Erythroblast (primary cell): Measurements from ENCODE around the gene POLA2.

Experiments
- DNase-seq, 2 experiments: peaks; one replicate each; lab custom pipeline; 2025; lab: John Stamatoyannopoulos, UW
- GATA1 ChIP-seq: IDR thresholded peaks from 2 replicates; pipeline ENCODE4 v1.6.1; 2011; ENCODE audit warnings: low read depth, mild to moderate bottlenecking, control low read depth, low read length, moderate library complexity
- POLR2A ChIP-seq: IDR thresholded peaks from 2 replicates; pipeline ENCODE4 v1.6.1; 2011; ENCODE audit warnings: mild to moderate bottlenecking, low read length

Gene POLA2

DNA sequence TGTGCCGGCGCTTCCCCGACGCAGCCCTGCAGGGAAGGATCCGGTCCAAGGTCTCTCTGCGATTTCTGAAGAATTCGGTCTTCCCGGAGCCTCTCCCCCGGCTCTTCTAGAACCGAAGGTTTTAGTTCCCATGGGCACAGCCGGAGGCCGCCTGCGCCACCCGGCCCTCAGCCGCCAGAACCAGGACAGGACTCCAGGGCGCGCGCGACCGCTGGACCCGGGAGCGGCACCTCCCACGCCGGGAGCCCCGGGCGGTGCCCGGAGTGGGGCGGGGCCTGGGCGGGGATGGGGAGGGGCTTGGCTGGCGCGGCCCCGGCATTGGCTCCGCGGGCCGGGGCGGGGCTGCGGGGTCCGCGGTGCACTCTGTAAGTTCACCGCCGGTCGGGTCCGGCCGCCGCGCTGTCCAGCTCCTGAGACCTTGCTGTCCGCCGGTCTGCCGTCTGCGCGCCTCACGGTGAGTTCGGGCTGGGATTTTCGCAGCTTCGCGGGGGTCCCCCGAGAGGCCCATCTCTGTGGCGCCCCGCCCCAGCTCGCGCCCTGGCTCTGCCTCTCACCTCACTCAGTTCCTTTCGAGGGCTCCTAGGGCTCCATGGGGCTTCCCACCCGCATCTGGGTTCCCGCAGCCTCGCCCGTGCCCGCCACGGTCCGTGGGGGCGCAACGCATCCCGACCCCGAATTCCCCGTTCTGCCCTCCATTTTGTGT is 52.9 kb downstream of the POLA2 start, which contains the start of gene CDC42EP2:
Gene CDC42EP2 (plus strand): TSS at position 366 of the 703 bp plus-strand sequence. CDS start 6,033 bp downstream, outside the sequence.
- TF ChIP-seq GATA1 = no peak
- TF ChIP-seq POLR2A = no peak
- DNase-seq = peak; percentile 77 to 84

- TF ChIP-seq GATA1 = no peak
- no peak for TF ChIP-seq POLR2A
- peak; percentile 70 to 85 for DNase-seq
Measured at GRCh38 chr11:65315204-65315865, 53.6 kb downstream of the POLA2 start.

DNA sequence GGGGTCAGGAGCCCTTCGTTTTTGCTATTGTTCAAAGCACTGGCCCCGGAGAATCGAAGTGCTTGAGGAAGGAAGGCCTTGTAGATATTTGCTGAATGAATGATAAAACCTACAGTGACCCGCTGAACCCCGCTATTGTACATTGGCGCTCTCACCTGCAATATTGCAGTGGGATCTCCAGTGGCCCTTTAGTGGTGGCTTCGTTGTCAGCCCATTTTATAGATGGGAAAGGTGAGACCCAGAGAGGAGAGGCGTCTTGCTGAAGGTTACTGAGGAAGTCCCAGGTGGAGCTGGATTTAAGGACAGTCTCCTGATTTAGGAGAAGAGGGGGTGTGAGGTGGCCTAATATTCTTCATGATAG is 54.1 kb downstream of the POLA2 start:
- TF ChIP-seq POLR2A (no peak), GATA1 (no peak)
- DNase-seq = no peak

GRCh38 chr11:65316227-65317024 is 54.7 kb downstream of the POLA2 start:
- no peak for DNase-seq

DNA sequence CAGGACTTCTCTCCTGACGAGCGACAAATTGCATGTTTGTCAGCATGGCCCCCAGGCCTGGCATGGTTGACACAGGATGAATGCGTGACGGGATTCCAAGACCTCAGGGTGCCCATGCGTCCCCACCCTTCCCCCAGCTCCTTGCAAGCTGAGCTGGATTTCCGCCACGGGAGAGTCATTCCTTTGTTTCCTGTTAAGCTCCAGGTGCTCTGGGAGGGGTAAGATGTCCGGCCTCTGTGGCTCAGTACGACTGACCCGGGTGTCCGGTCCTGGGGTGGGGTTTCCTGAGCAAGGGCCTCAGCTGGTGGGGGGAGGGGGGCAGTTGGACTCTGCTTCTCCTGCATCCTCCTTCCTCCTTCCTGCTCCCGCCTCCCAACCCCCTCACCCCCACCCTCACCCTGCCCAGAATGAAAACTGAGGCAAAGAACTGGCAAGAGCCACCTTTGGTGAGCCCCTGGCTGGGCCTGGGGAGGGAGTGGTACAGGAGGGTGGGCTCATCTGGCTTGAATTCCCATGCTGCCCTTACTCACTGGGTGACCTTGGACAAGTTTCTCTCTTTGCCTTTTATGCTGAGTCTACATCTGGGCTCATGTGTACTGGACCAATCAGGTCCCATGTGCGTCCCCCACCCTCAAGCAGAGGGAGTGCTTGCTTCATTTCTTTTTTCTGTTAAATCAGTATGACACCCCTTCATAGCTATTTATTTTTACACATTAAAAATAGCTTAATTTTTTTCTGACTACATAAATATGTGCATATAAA is 55.4 kb downstream of the POLA2 start:
- TF ChIP-seq POLR2A (no peak), GATA1 (no peak)

More at GRCh38 chr11:65316227-65317024, 54.7 kb downstream of the POLA2 start:
- no peak for TF ChIP-seq GATA1
- TF ChIP-seq POLR2A = no peak

GRCh38 chr11:65320386-65321075 is 58.8 kb downstream of the POLA2 start:
- TF ChIP-seq GATA1 (no peak), POLR2A (no peak)
- DNase-seq = no peak

More for the DNA sequence above, 55.4 kb downstream of the POLA2 start:
- peak in 1 of 2 experiments; percentile 17 for DNase-seq

DNA sequence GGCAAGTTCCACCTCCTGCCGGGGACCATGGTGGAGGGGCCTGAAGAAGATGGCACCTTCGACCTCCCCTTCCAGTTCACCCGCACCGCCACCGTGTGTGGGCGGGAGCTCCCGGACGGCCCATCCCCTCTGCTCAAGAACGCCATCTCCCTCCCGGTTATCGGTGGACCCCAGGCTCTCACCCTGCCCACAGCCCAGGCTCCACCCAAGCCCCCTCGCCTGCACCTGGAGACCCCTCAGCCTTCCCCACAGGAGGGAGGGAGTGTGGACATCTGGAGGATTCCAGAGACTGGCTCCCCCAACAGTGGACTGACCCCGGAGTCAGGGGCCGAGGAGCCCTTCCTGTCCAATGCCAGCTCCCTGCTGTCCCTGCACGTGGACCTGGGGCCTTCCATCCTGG is 59.3 kb downstream of the POLA2 start:
- DNase-seq = no peak
- TF ChIP-seq POLR2A (no peak), GATA1 (no peak)

- no peak for DNase-seq
- TF ChIP-seq POLR2A (no peak), GATA1 (no peak)
Measured at GRCh38 chr11:65321828-65322485, 60.2 kb downstream of the POLA2 start.

GRCh38 chr11:65323813-65324212 is 62.1 kb downstream of the POLA2 start:
- TF ChIP-seq POLR2A = no peak
- TF ChIP-seq GATA1 = no peak
- no peak for DNase-seq

- DNase-seq = no peak
- TF ChIP-seq POLR2A = no peak
Measured at GRCh38 chr11:65325435-65325834, 63.7 kb downstream of the POLA2 start.

- TF ChIP-seq GATA1 (no peak), POLR2A (no peak)
- no peak for DNase-seq
Measured at GRCh38 chr11:65327021-65327420, 65.3 kb downstream of the POLA2 start.

DNA sequence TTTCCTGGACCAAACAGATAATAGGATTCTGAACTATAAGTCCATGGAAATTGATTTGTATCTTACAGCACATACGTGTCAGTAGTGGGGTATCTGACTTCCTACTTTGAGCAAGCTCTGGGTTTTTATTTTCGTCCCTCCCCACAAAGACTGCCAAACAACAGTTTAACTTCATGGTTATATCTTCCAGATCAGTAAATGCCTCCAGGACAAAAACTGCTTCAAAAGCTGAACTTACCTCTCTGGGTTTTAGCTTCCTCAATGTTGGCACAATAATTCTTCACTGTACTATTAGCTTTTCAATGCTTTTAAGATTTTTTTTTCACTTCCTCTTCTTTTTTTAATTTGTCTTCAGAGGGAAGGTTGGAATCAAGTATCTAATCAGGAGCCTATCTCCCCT is 67.7 kb downstream of the POLA2 start:
- TF ChIP-seq GATA1 = no peak
- TF ChIP-seq POLR2A = no peak
- DNase-seq = no peak
